ENCODE results near the gene HDAC9. TPM values are rescaled to one million over a fixed set of nuclear protein-coding genes. Genes with fewer than 3 reads are reported as not detected.

Gene HDAC9
- total RNA-seq, 1 experiment from 2014 or later = 7.7 TPM

DNA sequence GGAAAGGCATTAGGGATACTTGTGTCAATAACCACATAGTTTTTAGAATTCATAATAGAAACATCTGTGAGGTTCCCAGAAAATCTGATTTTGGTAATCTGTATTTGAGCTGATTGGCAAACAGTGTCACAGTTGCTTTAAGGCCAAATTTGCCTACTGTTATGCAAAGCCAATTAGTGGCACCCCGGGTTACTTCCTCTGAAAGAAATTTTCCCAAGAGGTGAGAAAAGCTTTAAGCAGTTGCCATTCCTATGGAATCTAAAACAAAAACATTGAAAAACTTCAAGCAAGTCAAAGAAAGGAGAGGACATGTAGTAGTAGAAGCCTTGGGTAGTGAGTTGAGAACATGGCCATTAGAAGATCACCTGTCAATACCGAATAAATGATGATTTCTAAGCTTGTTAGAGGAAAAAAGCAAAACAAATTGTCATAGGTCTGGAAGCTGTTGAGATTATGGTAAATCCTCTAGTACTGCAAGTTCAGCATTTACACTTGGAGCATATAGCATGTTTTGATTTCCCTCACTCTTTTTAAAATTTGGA, 445.1 kb downstream of the HDAC9 start:
- Mint-ChIP-seq H3K27me3 (ENCODE audit: low read depth) (no peaks in the 10 kb centered on the region), H3K4me3 (peak overlapping the region in 1 of 2 experiments; percentile 69; a peak in 1 of 5 replicates), H3K9me3 (no peaks in the 10 kb centered on the region), H3K4me1 (peaks cover 18 to 30% of the 10 kb centered on the region in 2 experiments), H3K27ac (peak overlapping the region; percentile 20 to 93 (median 59); a peak in 4 of 7 replicates), H3K36me3 (ENCODE audit: insufficient read depth in 1 of 3, low read depth in 3 of 3) (no peaks in the 10 kb centered on the region)
- no peak overlapping the region for H3K4me2 ChIP-seq (ENCODE audit: insufficient read depth, insufficient read length, low read length)
- H3K79me2 ChIP-seq (ENCODE audit: insufficient read depth, low read length) = no peaks in the 10 kb centered on the region
- no peaks in the 10 kb centered on the region for H3K79me1 ChIP-seq (ENCODE audit: insufficient read depth, low read depth, low read length, poor library complexity, severe bottlenecking)
- H4K91ac ChIP-seq (ENCODE audit: insufficient read length, low read depth, low read length) = no peak overlapping the region
- peak; percentile 44 for DNase-seq
- TF ChIP-seq CTCF (conservative IDR thresholded peaks at IDR 0.05) = no peak
- H2BK12ac ChIP-seq (ENCODE audit: insufficient read length, low read depth, low read length) = no peak overlapping the region
- H2BK20ac ChIP-seq (ENCODE audit: low read depth, low read length, poor library complexity, severe bottlenecking) = no peak overlapping the region
- H4K8ac ChIP-seq (replicated peaks; ENCODE audit: insufficient read length, low read depth, low read length) = no peak overlapping the region
- no peak overlapping the region for H3K18ac ChIP-seq (ENCODE audit: insufficient read length, low read depth, low read length)
- H4K20me1 ChIP-seq (ENCODE audit: control insufficient read depth, insufficient read depth, insufficient read length) = no peaks in the 10 kb centered on the region
- no CpG with 5 or more reads among the region's 2 CpGs for WGBS (ENCODE audit: extremely low coverage, insufficient read length, low lambda C conversion rate)
- no peak overlapping the region for H2BK5ac ChIP-seq (ENCODE audit: insufficient read length, low read length)
- no peak overlapping the region for H4K5ac ChIP-seq (ENCODE audit: insufficient read length, low read depth, low read length)
- peaks cover 3% of the 10 kb centered on the region; the same call in 1 of the 2 replicates for H3K4me1 ChIP-seq (ENCODE audit: insufficient read depth, low read length)
- no peaks in the 10 kb centered on the region for H3K9me3 ChIP-seq (ENCODE audit: control insufficient read depth, low read depth, low read length)
- no peak overlapping the region for H2AFZ ChIP-seq (ENCODE audit: low read length)
- H2BK15ac ChIP-seq (ENCODE audit: low read depth, low read length) = no peak overlapping the region
- no peaks in the 10 kb centered on the region for H3K23me2 ChIP-seq (ENCODE audit: insufficient read length, low read depth, low read length, poor library complexity, severe bottlenecking)
- H2BK120ac ChIP-seq (ENCODE audit: low read depth, low read length, poor library complexity, severe bottlenecking) = no peak overlapping the region
- H2AK5ac ChIP-seq (ENCODE audit: insufficient read length, low read length) = no peak overlapping the region
- no peak overlapping the region for H3K14ac ChIP-seq (ENCODE audit: insufficient read depth, low read length)
- H3K27ac ChIP-seq (ENCODE audit: insufficient read length, low read depth, low read length) = peak overlapping the region; percentile 21
- no peak overlapping the region for H3T11ph ChIP-seq (ENCODE audit: low read length)
- no peak overlapping the region for H3K9ac ChIP-seq (ENCODE audit: extremely low read depth, insufficient read length, low read length)
- no peaks in the 10 kb centered on the region for H3K27me3 ChIP-seq (ENCODE audit: insufficient read depth, low read length)
- H3K23ac ChIP-seq (ENCODE audit: insufficient read length, low read depth, low read length) = no peak overlapping the region
- no peak overlapping the region for H3K4ac ChIP-seq (ENCODE audit: low read depth, low read length)
- H3K56ac ChIP-seq (ENCODE audit: insufficient read length, low read depth, low read length) = no peak overlapping the region

Measured in H9 (cell line).